ENCODE results near the gene SELENOO.
A peak's percentile ranks its signal among the peaks of the same experiment; 100 is the strongest.
"Not testable (repeated sequence)": the region's sequence is repeated elsewhere in the genome, so short reads cannot be mapped to it uniquely, and the experiment has no call there.

Gene SELENOO, protein sequence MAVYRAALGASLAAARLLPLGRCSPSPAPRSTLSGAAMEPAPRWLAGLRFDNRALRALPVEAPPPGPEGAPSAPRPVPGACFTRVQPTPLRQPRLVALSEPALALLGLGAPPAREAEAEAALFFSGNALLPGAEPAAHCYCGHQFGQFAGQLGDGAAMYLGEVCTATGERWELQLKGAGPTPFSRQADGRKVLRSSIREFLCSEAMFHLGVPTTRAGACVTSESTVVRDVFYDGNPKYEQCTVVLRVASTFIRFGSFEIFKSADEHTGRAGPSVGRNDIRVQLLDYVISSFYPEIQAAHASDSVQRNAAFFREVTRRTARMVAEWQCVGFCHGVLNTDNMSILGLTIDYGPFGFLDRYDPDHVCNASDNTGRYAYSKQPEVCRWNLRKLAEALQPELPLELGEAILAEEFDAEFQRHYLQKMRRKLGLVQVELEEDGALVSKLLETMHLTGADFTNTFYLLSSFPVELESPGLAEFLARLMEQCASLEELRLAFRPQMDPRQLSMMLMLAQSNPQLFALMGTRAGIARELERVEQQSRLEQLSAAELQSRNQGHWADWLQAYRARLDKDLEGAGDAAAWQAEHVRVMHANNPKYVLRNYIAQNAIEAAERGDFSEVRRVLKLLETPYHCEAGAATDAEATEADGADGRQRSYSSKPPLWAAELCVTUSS

DNA sequence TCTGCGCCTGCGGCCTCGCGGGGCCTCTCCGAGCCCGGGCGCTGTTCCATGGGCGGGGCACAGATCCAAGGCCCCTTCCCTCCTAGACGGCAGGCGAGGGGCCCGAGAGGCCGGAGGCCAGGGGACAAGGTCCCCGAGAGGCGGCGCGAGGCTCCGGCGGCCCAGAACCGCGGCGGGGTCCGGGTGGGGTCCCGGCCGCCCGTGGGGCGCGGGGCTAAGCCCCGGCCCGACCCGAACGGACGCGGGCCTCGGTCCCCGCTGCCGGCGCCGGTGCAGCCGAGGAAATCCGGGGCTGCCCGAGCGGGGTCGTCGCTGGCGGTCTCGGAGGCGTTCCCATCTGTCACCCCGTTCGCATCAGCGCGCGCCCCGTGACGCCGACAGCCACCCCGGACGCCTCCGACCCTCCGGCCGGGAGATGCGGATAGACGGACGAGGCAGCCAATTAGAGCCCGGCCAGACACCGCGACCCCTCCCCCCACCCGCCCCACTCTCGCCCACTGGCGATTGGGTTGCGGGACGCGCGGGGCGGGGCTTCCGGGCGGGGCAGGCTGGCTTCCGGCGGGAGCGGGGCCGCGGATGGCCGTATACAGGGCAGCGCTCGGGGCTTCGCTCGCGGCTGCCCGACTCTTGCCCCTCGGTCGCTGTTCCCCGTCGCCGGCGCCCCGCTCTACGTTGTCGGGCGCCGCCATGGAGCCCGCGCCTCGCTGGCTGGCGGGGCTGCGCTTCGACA lies at the start of gene SELENOO:
Gene SELENOO, plus strand, starts transcription at position 551 of the 730 bp plus-strand sequence. Its CDS starts 26 bp downstream, at position 577.
- DNase-seq: peak; percentile 90

GRCh38 chr22:50151571-50152537 lies 49.0 kb upstream of the SELENOO start:
- DNase-seq: no peak

- DNase-seq: no peak
These were observed 47.6 kb upstream of the SELENOO start for GRCh38 chr22:50153056-50153755.

DNA sequence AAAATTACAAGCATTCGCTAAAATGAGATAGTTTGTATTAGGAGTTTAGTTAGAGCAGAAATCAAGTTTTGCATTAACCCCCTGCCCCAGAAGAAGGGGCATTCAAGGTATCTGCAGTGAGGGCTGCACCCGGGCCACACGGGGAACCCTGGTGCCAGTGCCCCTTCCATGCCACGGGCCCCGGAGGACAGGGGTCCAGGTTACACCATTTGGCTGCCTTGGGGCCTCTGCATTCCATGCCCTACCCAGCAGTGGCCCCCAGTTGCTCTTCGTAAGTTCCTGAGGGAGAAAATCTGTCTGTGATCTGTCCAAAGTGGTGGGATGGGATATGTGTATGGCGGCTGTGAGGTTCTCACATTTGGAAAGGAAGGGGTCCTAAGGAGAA lies 47.1 kb upstream of the SELENOO start:
- no peak for DNase-seq

DNA sequence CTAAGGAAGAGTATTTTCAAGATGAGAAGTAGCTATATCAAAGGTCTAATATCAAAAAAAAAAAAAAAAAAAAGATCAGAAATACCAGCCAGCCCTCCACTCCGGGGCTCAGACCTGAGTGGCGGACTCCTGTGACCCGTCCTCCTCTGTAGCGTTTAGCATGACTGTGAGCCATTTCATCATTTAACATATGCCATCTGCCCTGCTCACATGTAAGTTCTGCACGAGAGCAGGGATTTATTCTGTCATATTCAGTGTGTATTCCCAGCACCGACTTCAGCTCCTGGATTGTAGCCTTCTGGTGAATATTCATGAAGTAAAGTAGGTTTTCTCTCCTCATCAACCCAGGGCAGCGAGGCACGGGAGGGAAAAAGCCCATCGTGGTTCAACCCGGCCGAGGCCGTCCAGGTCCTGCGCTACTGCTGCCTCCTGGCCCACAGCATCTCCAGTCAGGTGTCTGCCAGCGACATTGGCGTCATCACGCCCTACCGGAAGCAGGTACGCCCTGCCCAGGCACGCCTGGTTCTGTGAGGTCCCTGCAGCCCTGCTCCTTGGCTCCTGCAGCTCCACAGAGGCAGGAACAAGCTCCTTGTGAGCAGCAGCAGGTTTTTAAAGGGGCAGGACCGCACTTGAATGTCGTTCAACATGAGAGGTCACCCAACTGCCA lies 43.0 kb upstream of the SELENOO start:
- DNase-seq: no peak

GRCh38 chr22:50160947-50161346 lies 39.9 kb upstream of the SELENOO start:
- DNase-seq: no peak

- no peak for DNase-seq
These were observed 39.1 kb upstream of the SELENOO start for GRCh38 chr22:50161508-50162390.

DNA sequence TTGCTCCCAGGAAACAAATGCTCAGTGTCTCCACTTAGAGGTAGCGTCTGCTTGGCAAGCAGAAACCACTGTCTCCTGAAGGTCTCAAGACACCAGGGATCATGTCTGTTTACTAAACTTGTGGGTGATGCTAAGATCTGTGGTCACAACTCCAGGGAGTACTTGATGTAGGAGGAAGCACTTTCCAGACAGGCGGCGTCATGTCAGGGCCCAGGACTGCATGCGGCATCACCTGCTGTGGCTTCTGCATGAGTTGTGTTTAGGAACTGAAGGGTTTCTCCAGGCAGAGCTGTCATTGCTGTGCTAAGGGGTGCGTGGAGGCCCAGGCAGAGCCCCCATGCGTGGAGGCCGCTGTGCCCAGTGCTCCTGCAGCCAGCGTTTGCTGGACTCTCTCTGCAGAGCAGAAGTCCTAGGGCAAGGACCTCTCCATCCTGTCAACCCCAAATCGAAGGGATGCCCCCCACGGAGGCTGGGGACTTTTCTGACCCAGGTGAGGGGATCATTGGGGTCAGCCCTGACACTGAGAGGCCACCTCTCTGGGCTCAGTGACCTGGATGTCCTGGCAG lies 38.3 kb upstream of the SELENOO start:
- DNase-seq: no peak

GRCh38 chr22:50165436-50166123 lies 35.2 kb upstream of the SELENOO start:
- no peak for DNase-seq

- no peak for DNase-seq
These were observed 32.9 kb upstream of the SELENOO start for GRCh38 chr22:50167689-50168489.

GRCh38 chr22:50168490-50169180 lies 32.2 kb upstream of the SELENOO start:
- DNase-seq: not testable (repeated sequence)

DNA sequence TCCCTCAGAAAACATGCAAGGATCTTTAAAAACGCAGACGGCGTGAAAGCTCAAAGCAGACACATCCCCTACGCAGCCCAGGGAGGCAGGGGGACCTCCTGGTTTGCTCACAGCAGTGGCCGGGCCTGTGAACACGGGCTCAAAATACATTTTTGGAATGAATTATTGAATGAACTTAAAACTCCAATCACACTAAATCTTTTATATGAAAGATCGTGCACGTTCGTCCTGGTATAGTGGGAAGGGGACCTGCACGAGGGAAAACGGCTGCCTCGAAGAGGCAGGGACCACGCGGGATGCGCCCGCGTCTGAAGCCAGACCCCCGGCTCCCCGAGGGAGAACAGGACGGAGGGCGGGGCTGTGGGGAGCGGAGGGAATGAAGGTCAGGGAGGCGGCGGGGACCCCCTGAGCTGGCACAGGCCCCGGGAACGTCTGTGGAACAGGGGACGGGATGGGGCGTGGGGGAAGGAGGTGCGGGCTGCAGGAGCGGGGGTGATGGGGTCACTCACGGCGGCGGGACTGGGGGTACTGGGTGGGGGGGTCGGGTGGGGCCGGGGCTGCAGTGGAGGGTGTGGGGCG lies 31.5 kb upstream of the SELENOO start:
- DNase-seq: no peak

DNA sequence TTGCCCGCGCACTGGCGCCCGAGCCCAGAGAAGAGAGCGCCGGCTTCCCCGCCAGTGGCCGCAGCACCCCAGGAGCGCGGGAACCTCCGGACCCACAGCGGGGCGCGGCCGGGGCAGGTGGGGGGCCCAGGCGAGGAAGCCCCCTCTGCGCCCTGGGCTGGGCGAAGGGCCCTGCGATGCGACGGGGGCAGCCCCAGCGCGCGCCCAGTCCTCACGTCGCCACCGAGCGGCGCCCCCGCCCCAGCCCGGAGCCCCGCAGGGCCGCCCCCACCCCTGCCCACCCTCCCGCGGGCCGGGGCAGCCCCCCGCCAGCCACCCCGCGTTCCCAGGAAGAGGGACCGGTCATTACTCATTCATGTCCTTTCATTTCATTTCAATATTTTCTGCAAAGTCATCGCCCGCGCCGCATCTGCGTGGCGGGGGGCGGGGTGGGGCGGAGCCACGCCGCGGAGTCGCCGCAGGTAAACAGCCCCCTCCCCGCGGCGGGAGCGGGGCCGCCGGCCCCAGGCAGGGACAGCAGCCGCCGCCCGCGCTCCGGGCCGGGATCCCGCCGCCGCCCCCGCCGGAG lies 31.0 kb upstream of the SELENOO start:
- no peak for DNase-seq

- no peak for DNase-seq
These were observed 30.1 kb upstream of the SELENOO start, which contains the start of gene PANX2 for GRCh38 chr22:50170453-50171318. PANX2 (plus strand) TSS chr22:50170731; CDS start chr22:50170731, 0 bp downstream.

DNA sequence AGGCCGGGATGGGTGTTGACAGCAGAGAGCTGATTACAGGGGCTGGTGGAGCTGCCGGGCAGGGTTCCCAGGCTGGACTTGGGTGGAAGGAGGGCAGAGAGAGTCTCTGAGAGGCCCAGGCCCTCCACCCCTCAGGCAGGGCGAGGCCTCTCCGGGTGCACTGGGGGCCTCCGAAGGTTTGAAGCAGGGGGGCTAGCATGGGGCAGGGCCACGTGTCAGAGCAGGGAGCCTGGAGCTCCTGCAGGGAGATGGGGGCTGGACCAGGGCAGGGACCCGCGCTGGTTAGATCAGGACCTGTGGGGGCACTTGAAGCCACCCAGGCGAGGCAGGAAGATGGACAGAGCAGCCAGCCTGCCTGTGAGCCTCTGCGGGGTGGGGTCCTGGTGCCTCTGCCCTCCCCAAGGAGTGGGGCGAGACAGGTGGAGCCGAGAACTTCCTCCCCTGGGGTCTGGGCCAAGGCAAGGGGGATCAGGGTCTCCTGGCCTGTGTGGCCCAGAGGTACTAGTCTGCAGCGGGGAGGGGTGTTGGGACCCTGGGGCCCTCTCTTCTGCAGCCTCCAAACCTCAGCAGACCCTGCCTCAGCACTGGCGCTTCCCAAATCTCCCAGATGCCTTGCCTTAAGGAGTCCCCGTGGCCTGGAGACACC lies 29.4 kb upstream of the SELENOO start:
- DNase-seq: no peak

All from activated T-cell treated with anti-CD3 and anti-CD28 coated beads, Interleukin-2, amount 50 U/mL, for 1 hour (primary cell).